PFSK-1 (cell line): ENCODE data around the gene UNC5C.

Experiments used
- POLR2AphosphoS5 ChIP-seq: IDR thresholded peaks from 2 replicates; pipeline ENCODE4 v1.6.1; 2012; ENCODE audit warnings: low read depth, mild to moderate bottlenecking, control low read depth, low read length, moderate library complexity
- SIN3A ChIP-seq: IDR thresholded peaks from 2 replicates; pipeline ENCODE4 v1.6.1; 2012; ENCODE audit warnings: mild to moderate bottlenecking, low read length, moderate library complexity, borderline replicate concordance; ENCODE audit not compliant: insufficient read depth

DNA sequence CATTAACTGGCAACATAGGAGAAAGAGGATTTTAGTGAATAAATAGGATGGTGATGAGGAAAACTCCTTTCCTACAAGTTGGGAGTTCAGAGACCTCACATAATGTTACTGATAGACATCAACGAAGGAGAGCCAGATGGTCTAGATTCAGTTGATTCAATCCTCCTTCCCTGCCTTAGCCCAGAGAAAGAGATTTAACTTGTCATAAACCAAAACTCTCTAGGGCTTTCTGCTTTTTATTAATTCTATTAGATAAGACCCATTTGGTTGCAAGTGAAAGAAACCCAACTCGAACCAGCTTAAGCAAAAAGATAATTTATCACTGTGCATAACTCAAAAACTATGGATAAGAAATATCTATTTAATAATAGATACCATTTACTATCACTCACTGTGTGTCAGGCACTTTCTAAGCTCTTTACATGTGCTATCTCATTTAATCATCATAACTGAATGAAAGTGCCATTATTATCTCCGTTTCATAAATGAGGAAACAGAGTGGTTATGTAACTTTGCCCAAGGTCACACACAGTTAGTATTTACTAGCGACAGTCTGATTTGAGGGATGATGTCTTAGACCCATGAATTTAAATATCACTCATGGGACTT lies 4.3 kb upstream of the UNC5C start:
- TF ChIP-seq POLR2AphosphoS5 (no peak), SIN3A (no peak)
